ENCODE results near the gene PRAMEF10.
A peak's percentile ranks its signal among the peaks of the same experiment; 100 is the strongest.
"Not testable (repeated sequence)": the region's sequence is repeated elsewhere in the genome, so short reads cannot be mapped to it uniquely, and the experiment has no call there.

PRAMEF10 gene, protein sequence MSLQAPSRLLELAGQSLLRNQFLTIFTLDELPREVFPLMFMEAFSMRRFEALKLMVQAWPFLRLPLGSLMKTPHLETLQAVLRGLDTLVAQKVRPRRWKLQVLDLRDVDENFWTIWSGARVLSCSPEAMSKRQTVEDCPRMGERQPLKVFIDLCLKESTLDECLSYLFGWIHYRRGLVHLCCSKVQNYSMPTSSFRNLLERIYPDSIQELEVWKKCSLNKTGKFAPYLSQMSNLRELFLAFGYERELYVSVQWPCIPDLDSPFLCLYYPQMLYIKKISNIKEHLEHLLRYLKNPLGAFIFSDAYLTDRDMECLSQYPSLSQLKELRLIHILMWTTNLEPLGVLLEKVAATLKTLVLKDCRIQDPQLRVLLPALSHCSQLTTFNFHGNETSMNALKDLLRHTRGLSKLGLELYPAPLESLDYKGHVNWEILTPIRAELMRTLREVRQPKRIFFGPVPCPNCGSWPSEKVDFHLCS

DNA sequence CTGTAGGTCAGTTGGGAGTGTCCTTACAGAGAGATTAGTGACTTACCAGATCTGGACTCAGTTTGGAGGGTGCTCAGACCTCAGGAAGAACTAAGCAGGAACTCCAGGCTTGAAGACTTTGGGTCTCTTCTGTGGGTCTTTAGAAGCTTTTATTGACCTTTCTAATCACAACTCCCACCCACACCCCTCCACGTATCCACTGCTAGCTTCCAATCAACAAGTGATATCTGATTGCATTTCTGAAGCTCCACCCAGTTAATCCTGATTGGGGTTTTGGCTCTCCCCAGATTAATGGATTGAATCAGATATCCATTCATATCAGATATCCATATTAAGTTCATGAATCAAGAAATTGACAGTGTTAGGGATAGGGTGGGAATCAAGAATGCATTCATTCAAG lies at the start of gene PRAMEF10:
PRAMEF10 (minus strand) TSS at position 101 of the 400 bp plus-strand sequence. CDS start 2,423 bp downstream, outside the sequence.
- DNase-seq: not testable (repeated sequence)

DNA sequence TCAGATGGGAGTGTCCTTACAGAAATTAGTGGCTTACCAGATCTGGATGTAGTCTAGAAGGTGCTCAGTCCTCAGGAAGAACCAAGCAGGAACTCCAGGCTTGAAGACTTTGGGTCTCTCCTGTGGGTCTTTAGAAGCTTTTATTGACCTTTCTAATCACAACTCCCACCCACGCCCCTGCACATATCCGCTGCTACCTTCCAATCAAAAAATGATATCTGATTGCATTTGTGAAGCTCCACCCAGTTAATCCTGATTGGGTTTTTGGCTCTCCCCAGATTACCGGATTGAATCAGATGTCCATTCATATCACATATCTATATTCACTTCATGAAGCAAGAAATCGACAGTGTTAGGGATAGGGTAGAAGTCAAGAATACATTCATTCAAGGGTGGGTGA lies 49.4 kb upstream of the PRAMEF10 start, which contains the start of gene PRAMEF6:
PRAMEF6 (minus strand) TSS at position 101 of the 400 bp plus-strand sequence. CDS start 5,062 bp downstream, outside the sequence.
- DNase-seq: not testable (repeated sequence)

GRCh38 chr1:12924368-12924767 lies 26.3 kb upstream of the PRAMEF10 start:
- DNase-seq: not testable (repeated sequence)

DNA sequence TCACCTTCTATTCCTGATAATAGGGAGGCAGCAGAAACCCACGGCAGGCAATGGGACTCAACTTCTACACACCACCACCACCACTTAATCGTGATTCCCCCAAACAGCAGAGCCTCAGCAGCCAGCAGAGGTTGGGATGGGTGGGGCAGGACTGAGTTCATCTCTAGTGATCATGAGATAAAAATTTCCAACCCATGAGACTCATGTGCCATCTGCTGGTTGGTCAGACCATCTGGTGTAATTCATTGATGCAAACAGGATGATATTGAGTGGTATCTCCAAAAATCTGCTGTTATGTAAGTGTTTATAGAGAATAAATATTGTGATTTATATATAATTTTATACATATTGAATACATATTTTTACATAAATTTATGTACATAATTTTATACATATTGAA lies 23.7 kb upstream of the PRAMEF10 start:
- DNase-seq: not testable (repeated sequence)

DNA sequence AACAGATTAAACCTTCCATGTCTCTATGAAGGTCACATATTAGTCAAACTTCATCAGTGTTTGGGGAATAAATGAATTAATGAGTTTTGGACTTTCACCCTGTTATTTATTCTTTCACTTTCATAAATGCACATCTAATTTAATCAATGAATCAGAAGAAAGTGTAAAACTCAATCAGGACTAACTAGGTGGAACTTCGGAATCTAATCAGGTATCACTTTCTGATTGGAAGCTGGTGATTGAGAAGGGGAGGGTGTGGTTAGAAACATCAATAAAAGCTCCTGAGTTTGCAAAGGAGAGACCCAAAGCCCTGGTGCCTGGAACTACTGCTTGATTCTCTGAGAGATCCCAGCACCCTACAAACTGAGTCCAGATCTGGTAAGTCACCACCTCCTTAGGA lies 18.2 kb upstream of the PRAMEF10 start, which contains the start of gene PRAMEF7:
PRAMEF7 (plus strand) TSS at position 301 of the 400 bp plus-strand sequence. CDS start 1,083 bp downstream, outside the sequence.
- not testable (repeated sequence) for DNase-seq

- DNase-seq: not testable (repeated sequence)
Observed at GRCh38 chr1:12903793-12904572, 5.9 kb upstream of the PRAMEF10 start.

DNA sequence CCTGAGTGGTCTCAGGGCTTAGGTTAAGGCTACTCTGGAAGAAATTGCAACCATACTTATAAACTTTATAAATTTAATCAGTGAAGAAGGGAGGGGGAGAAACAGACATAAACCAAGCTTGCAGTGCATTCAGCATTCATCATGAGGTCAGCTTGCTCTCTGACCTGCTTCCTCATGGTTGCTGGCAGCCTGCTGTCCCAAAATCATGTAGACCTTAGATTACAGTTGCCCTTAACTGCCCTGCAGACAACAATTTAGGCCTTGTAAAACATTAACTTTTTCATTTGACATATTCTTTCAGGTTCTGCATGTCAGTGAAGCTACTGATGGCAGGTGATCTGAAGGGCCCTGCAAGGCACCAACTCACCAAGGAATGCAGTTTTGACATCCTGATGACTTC lies 1.1 kb upstream of the PRAMEF10 start:
- DNase-seq: not testable (repeated sequence)

DNA sequence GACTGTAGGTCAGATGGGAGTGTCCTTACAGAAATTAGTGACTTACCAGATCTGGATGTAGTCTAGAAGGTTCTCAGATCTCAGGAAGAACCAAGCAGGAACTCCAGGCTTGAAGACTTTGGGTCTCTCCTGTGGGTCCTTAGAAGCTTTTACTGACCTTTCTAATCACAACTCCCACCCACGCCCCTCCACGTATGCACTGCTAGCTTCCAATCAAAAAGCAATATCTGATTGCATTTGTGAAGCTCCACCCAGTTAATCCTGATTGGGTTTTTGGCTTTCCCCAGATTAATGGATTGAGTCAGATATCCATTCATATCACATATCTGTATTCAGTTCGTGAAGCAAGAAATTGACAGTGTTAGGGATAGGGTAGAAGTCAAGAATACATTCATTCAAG lies 12.0 kb downstream of the PRAMEF10 start, which contains the start of gene PRAMEF4:
PRAMEF4 (minus strand) TSS at position 101 of the 400 bp plus-strand sequence. CDS start 2,807 bp downstream, outside the sequence.
- DNase-seq: not testable (repeated sequence)

GRCh38 chr1:12878453-12878852 lies 19.6 kb downstream of the PRAMEF10 start:
- DNase-seq: not testable (repeated sequence)

DNA sequence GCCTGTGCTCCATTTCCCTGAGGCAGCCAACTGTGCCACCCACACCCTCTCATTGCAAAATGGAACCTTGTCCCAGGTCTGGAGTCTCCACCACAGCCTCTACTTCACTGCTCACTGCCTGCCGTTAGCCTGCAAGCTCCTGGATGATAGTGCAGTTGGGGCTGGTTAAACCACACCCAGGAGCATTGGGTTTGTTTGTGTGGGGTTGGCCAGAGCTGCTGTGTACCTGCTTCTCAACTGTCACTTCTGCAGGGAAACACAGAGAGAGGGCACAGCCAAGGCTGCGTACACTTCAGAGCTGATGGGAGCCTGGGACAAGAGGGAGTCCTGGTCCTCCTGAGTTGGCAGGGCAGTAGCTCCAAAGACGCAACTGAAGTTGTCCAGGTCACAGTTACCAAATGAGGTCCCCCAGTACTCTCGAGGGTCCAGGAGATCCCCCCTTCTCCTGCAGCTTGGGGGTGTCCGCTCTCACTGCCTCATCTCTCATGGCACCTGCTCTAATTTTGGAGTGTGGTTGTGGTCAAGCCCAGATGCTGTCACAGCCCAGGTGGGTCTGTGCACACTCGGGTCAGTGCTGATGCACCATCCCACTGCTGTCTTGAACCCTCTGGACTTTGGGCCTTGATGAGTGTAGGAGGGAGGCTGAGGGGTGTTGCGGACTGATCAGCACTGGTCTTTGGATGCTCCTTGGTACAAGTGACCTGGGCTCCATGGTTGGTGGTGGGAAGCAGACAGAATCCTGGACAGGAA lies 34.8 kb downstream of the PRAMEF10 start:
- DNase-seq: not testable (repeated sequence)

- not testable (repeated sequence) for DNase-seq
Observed at GRCh38 chr1:12856786-12857185, 41.3 kb downstream of the PRAMEF10 start, which contains the start of gene PRAMEF2. Gene PRAMEF2, plus strand, starts transcription at chr1:12857086. Its CDS starts 1,924 bp downstream, at chr1:12859010.

GRCh38 chr1:12851779-12852178 lies 46.3 kb downstream of the PRAMEF10 start:
- peak; percentile 10 for DNase-seq

GRCh38 chr1:12848620-12849019 lies 49.5 kb downstream of the PRAMEF10 start, which contains the start of gene HNRNPCL1:
Gene HNRNPCL1, minus strand, starts transcription at chr1:12848720. Its CDS starts 431 bp downstream, at chr1:12848289.
- DNase-seq: not testable (repeated sequence)
